ENCODE results near the gene KRT13. TPM values are rescaled to one million over a fixed set of nuclear protein-coding genes. Genes with fewer than 3 reads are reported as not detected.
A peak's percentile ranks its signal among the peaks of the same experiment; 100 is the strongest.

The KRT13 gene
- total and polyA plus RNA-seq, 9 of the 15 experiments (the other 6 are each of a cell fraction or from before 2014, with no cell fraction given), result 0.11 to 1.1 (median 0.24) TPM; not detected in 3

GRCh38 chr17:41530062-41531048 is 24.9 kb upstream of the KRT13 start (continued):
- TF ChIP-seq BRCA1 (IDR thresholded peaks at IDR 0.05), result no peak
- TF ChIP-seq BRCA1 (CRISPR knock-in tag; IDR thresholded peaks at IDR 0.05), result no peak
- no peak for TF ChIP-seq KDM4B (IDR thresholded peaks at IDR 0.05; ENCODE audit: borderline replicate concordance in 2 of 2, low read depth in 1 of 2)
- TF ChIP-seq ARNT (IDR thresholded peaks at IDR 0.05), result peak in 1 of 2 experiments; percentile 11; a peak in 1 of 4 replicates
- TF ChIP-seq TCF3 (CRISPR knock-in tag; IDR thresholded peaks at IDR 0.05), result peak; percentile 35; the same call in 1 of the 2 replicates
- TF ChIP-seq L3MBTL2 (IDR thresholded peaks at IDR 0.05), result peak; percentile 35; the same call in 1 of the 2 replicates
- TF ChIP-seq C11orf30 (IDR thresholded peaks at IDR 0.05; ENCODE audit: low read depth), result peak; percentile 49; the same call in 1 of the 2 replicates
- TF ChIP-seq RFX7 (CRISPR knock-in tag; IDR thresholded peaks at IDR 0.05), result no peak
- no peak for TF ChIP-seq BRF2 (IDR thresholded peaks at IDR 0.05; ENCODE audit: borderline replicate concordance, insufficient read depth, insufficient read length)
- peak; percentile 73; the same call in 1 of the 2 replicates for TF ChIP-seq MTA1 (IDR thresholded peaks at IDR 0.05; ENCODE audit: borderline replicate concordance)
- peak; percentile 59 for TF ChIP-seq ARID3A (IDR thresholded peaks at IDR 0.05; ENCODE audit: borderline replicate concordance, low read depth, low read length)
- TF ChIP-seq ARID1B (IDR thresholded peaks at IDR 0.05), result peak; percentile 96
- TF ChIP-seq XRCC5 (IDR thresholded peaks at IDR 0.05; ENCODE audit: low read depth, low read length), result peak; percentile 61
- TF ChIP-seq ELF4 (CRISPR knock-in tag; IDR thresholded peaks at IDR 0.05), result peak; percentile 58; the same call in 1 of the 2 replicates
- TF ChIP-seq VEZF1 (CRISPR knock-in tag; IDR thresholded peaks at IDR 0.05), result 0 out of 2 replicates have a peak, but pooled peaks have one; percentile 65
- no peak for TF ChIP-seq KLF10 (CRISPR knock-in tag; IDR thresholded peaks at IDR 0.05)
- peak; percentile 34; the same call in 1 of the 2 replicates for TF ChIP-seq CREB3L1 (IDR thresholded peaks at IDR 0.05; ENCODE audit: borderline replicate concordance, low read depth)
- TF ChIP-seq MITF (IDR thresholded peaks at IDR 0.05), result peak; percentile 92
- TF ChIP-seq LEF1 (IDR thresholded peaks at IDR 0.05), result peak; percentile 89
- peak; percentile 94 for TF ChIP-seq RNF2 (IDR thresholded peaks at IDR 0.05)
